ENCODE data around the gene KITLG.

KITLG gene

GRCh38 chr12:88496429-88496828, 83.8 kb downstream of the KITLG start:
- TF ChIP-seq CTCF (conservative IDR thresholded peaks at IDR 0.05; ENCODE audit: low read depth, low read length) = no peak
- no peak overlapping the region for H3K4me3 ChIP-seq (ENCODE audit: low read length)
- DNase-seq (ENCODE audit: low read depth) = no peak

GRCh38 chr12:88495031-88495430, 85.2 kb downstream of the KITLG start:
- DNase-seq (ENCODE audit: low read depth) = no peak
- H3K4me3 ChIP-seq (ENCODE audit: low read length) = no peak overlapping the region
- TF ChIP-seq CTCF (conservative IDR thresholded peaks at IDR 0.05; ENCODE audit: low read depth, low read length) = no peak

- no peak for TF ChIP-seq CTCF (conservative IDR thresholded peaks at IDR 0.05; ENCODE audit: low read depth, low read length)
- DNase-seq (ENCODE audit: low read depth) = no peak
- no peak overlapping the region for H3K4me3 ChIP-seq (ENCODE audit: low read length)
Observed at GRCh38 chr12:88494520-88494919, 85.8 kb downstream of the KITLG start.

GRCh38 chr12:88493636-88494035, 86.6 kb downstream of the KITLG start:
- no peak overlapping the region for H3K4me3 ChIP-seq (ENCODE audit: low read length)
- no peak for TF ChIP-seq CTCF (conservative IDR thresholded peaks at IDR 0.05; ENCODE audit: low read depth, low read length)

GRCh38 chr12:88490425-88490824, 89.8 kb downstream of the KITLG start:
- DNase-seq (ENCODE audit: low read depth) = no peak

More at GRCh38 chr12:88493636-88494035, 86.6 kb downstream of the KITLG start:
- no peak for DNase-seq (ENCODE audit: low read depth)

GRCh38 chr12:88472775-88473174, 107.5 kb downstream of the KITLG start:
- no peak for TF ChIP-seq CTCF (conservative IDR thresholded peaks at IDR 0.05; ENCODE audit: low read depth, low read length)
- no peak overlapping the region for H3K4me3 ChIP-seq (ENCODE audit: low read length)
- DNase-seq (ENCODE audit: low read depth) = no peak

More at GRCh38 chr12:88490425-88490824, 89.8 kb downstream of the KITLG start:
- TF ChIP-seq CTCF (conservative IDR thresholded peaks at IDR 0.05; ENCODE audit: low read depth, low read length) = no peak
- H3K4me3 ChIP-seq (ENCODE audit: low read length) = no peak overlapping the region

GRCh38 chr12:88472248-88472647, 108.0 kb downstream of the KITLG start:
- peak; percentile 55 for DNase-seq (ENCODE audit: low read depth)
- no peak overlapping the region for H3K4me3 ChIP-seq (ENCODE audit: low read length)
- no peak for TF ChIP-seq CTCF (conservative IDR thresholded peaks at IDR 0.05; ENCODE audit: low read depth, low read length)

Data from retinal pigment epithelial cell (primary cell).